Transverse colon (tissue), 4 donors: ENCODE results near the gene INPP4B. TPM values are rescaled to one million over a fixed set of nuclear protein-coding genes. Genes with fewer than 3 reads are reported as not detected.

Source experiments
- DNase-seq: peaks from one replicate; pipeline ENCODE4 v3.0.0-alpha.2; 2019
- H3K27ac ChIP-seq, 4 donors: fragments of 200-600 bp; sonication (generic); 2 replicates each; pipeline ENCODE4 v1.5.1; 2016 to 2018; ENCODE audit warnings: inconsistent platforms in 4 of 4
- H3K27me3 ChIP-seq: fragments of 200-600 bp; sonication (generic); 2 replicates; pipeline ENCODE4 v1.5.1; 2017; ENCODE audit warnings: inconsistent platforms
- H3K36me3 ChIP-seq, 4 donors: fragments of 200-600 bp; sonication (generic); 2 replicates each; pipeline ENCODE4 v1.5.1; 2017 to 2019; ENCODE audit warnings: inconsistent platforms in 4 of 4
- H3K4me1 ChIP-seq, 4 donors: fragments of 200-600 bp; sonication (generic); 2 replicates each; pipeline ENCODE4 v1.5.1; 2017 to 2020; ENCODE audit warnings: inconsistent platforms in 4 of 4
- H3K4me3 ChIP-seq, 4 donors: fragments of 200-600 bp; sonication (generic); 1 replicate in 1 of 4; 2 replicates in 3 of 4; pipeline versions ENCODE4 v1.5.1 to v1.6.1; 2017 to 2019; ENCODE audit warnings: inconsistent platforms in 4 of 4
- H3K9me3 ChIP-seq, 2 donors: fragments of 200-600 bp; sonication (generic); 2 replicates each; pipeline ENCODE4 v1.5.1; 2017 to 2019; ENCODE audit warnings: inconsistent platforms in 2 of 2
- CTCF ChIP-seq, 5 experiments: fragments of 200-600 bp in 3 of 5; fragments of 450-650 bp in 2 of 5; sonication (generic) in 3 of 5; IDR thresholded peaks; 1 replicate in 2 of 5; 2 replicates in 3 of 5; pipeline ENCODE4 v1.5.1; 2016 to 2017; ENCODE audit warnings: antibody characterized with exemption in 5 of 5, inconsistent platforms in 3 of 5, mild to moderate bottlenecking in 2 of 5, moderate library complexity in 1 of 5
- EP300 ChIP-seq: sonication (generic); formaldehyde crosslinking; IDR thresholded peaks from one replicate; pipeline ENCODE4 v1.6.1; 2017; ENCODE audit warnings: antibody characterized with exemption, low read depth
- POLR2A ChIP-seq: fragments of 450-650 bp; IDR thresholded peaks from one replicate; pipeline ENCODE4 v1.6.1; 2016; ENCODE audit warnings: antibody characterized with exemption, mild to moderate bottlenecking, moderate library complexity
- POLR2AphosphoS5 ChIP-seq, 3 donors: sonication (generic); formaldehyde crosslinking; IDR thresholded peaks; one replicate each; pipeline ENCODE4 v1.6.1; 2016; ENCODE audit warnings: antibody characterized with exemption in 3 of 3
- WGBS, 2 donors: methylation state at CpG; one replicate each; pipeline ENCODE4 v1.1.5; 2018; ENCODE audit warnings: low coverage in 1 of 2; 5-methylcytosine and 5-hydroxymethylcytosine counted together
- in situ Hi-C, 4 donors: fragments of 200-750 bp; cut with MboI; loops; one replicate each; pipeline versions ENCODE4 v1.15.0 to v1.15.1; 2017; ENCODE audit warnings: low sequenced_read_pairs in 3 of 4, low pct_ligation_motif_present in 1 of 4, low pct_unique_long_range_greater_than_20kb in 1 of 4
- intact Hi-C: fragments of 100-400 bp; cut with DNase I; formaldehyde crosslinking; loops from one replicate; pipeline ENCODE4 v1.15.1; 2023; ENCODE audit warnings: low total_unique reads
- total RNA-seq, 4 donors: library from RNA; depleted of rRNA; stranded (reverse); fragments of >200 nt; gene quantifications; one replicate each; pipeline ENCODE4 v1.1.0, GENCODE V29; 2016

Gene INPP4B
- total RNA-seq, 4 donors from 2014 or later, result 18.3 to 33.8 (median 31.4) TPM

- Histone ChIP-seq H3K4me3 (no peak overlapping the region), H3K36me3 (no peaks in the 10 kb centered on the region), H3K27me3 (no peaks in the 10 kb centered on the region), H3K27ac (peak overlapping the region; percentile 3 to 46 (median 36)), H3K9me3 (no peaks in the 10 kb centered on the region), H3K4me1 (peaks cover 0 to 39% (median 13%) of the 10 kb centered on the region in 4 donors)
- no peak for TF ChIP-seq EP300
- no peak for TF ChIP-seq CTCF (IDR thresholded peaks at IDR 0.05)
- TF ChIP-seq POLR2AphosphoS5 (IDR thresholded peaks at IDR 0.05), result no peak
- 42 to 48% methylated on average over 2 to 3 of the region's 3 CpGs for WGBS, 2 donors
- in situ Hi-C loops, result no loop called here
- DNase-seq, result no peak
- intact Hi-C loops, result no loop called here
These were observed 685.0 kb downstream of the INPP4B start for GRCh38 chr4:142161086-142161485.

- no peak for TF ChIP-seq POLR2A
- no peak for TF ChIP-seq CTCF (IDR thresholded peaks at IDR 0.05)
- no peak for TF ChIP-seq EP300
- no peak for TF ChIP-seq POLR2AphosphoS5 (IDR thresholded peaks at IDR 0.05)
- intact Hi-C loops, result no loop called here
- 30 to 40% methylated on average over 1 to 2 of the region's 2 CpGs for WGBS, 2 donors
These were observed 685.6 kb downstream of the INPP4B start for GRCh38 chr4:142160509-142160908.

GRCh38 chr4:142158980-142159379, 687.1 kb downstream of the INPP4B start:
- WGBS, 2 donors, result 68 to 81% methylated on average over 2 of the region's 2 CpGs
- in situ Hi-C loops, result no loop called here
- Histone ChIP-seq H3K4me3 (no peak overlapping the region), H3K27me3 (no peaks in the 10 kb centered on the region), H3K36me3 (no peaks in the 10 kb centered on the region), H3K27ac (no peak overlapping the region), H3K4me1 (peaks cover 0 to 39% (median 13%) of the 10 kb centered on the region in 4 donors), H3K9me3 (no peaks in the 10 kb centered on the region)
- DNase-seq, result no peak
- TF ChIP-seq CTCF (IDR thresholded peaks at IDR 0.05) (no peak), POLR2AphosphoS5 (IDR thresholded peaks at IDR 0.05) (no peak), EP300 (no peak), POLR2A (no peak)
- intact Hi-C loops, result no loop called here

More at GRCh38 chr4:142160509-142160908, 685.6 kb downstream of the INPP4B start:
- H3K27me3 ChIP-seq, result no peaks in the 10 kb centered on the region
- H3K9me3 ChIP-seq, result no peaks in the 10 kb centered on the region
- no peaks in the 10 kb centered on the region for H3K36me3 ChIP-seq
- no peak overlapping the region for H3K4me3 ChIP-seq
- in situ Hi-C loops, result no loop called here
- no peak for DNase-seq
- peaks cover 0 to 39% (median 13%) of the 10 kb centered on the region in 4 donors for H3K4me1 ChIP-seq
- peak overlapping the region; percentile 16 to 46 (median 36) for H3K27ac ChIP-seq

- TF ChIP-seq EP300, result no peak
- TF ChIP-seq POLR2A, result no peak
- no peak for TF ChIP-seq POLR2AphosphoS5 (IDR thresholded peaks at IDR 0.05)
- no peak for TF ChIP-seq CTCF (IDR thresholded peaks at IDR 0.05)
- H3K27me3 ChIP-seq, result no peaks in the 10 kb centered on the region
- DNase-seq, result no peak
- intact Hi-C loops (no loop called here), in situ Hi-C loops (no loop called here)
- H3K9me3 ChIP-seq, result no peaks in the 10 kb centered on the region
- no peak overlapping the region for H3K27ac ChIP-seq
- peaks cover 0 to 30% (median 9%) of the 10 kb centered on the region in 4 donors for H3K4me1 ChIP-seq
- H3K36me3 ChIP-seq, result no peaks in the 10 kb centered on the region
- H3K4me3 ChIP-seq, result no peak overlapping the region
These were observed 689.8 kb downstream of the INPP4B start for GRCh38 chr4:142156256-142156655.
